Endodermal cell (in vitro differentiated cells): ENCODE measurements around the gene COL6A1. TPM values are rescaled to one million over a fixed set of nuclear protein-coding genes. Genes with fewer than 3 reads are reported as not detected.
A peak's percentile ranks its signal among the peaks of the same experiment; 100 is the strongest.

Source experiments
- DNase-seq: peaks from one replicate; pipeline ENCODE4 v3.0.0-alpha.2; 2017
- H3K27ac ChIP-seq: 2 replicates; pipeline ENCODE4 v1.5.1; 2013; ENCODE audit warnings: mild to moderate bottlenecking, low read depth, low read length, moderate library complexity
- H3K27me3 ChIP-seq: 2 replicates; pipeline ENCODE4 v1.6.1; 2013; ENCODE audit warnings: mild to moderate bottlenecking, low read length, moderate library complexity; ENCODE audit not compliant: insufficient read depth, control insufficient read depth, poor library complexity, severe bottlenecking
- H3K36me3 ChIP-seq: 2 replicates; pipeline ENCODE4 v1.7.0; 2013; ENCODE audit warnings: mild to moderate bottlenecking, low read length, moderate library complexity; ENCODE audit not compliant: control insufficient read depth, insufficient read depth
- H3K4me1 ChIP-seq: one replicate; pipeline ENCODE4 v1.7.0; 2013; ENCODE audit warnings: low read length; ENCODE audit not compliant: control insufficient read depth, insufficient read depth
- H3K4me3 ChIP-seq: 2 replicates; pipeline ENCODE4 v1.5.1; 2013; ENCODE audit warnings: mild to moderate bottlenecking, low read length, moderate library complexity
- H3K9ac ChIP-seq: 2 replicates; pipeline ENCODE4 v1.6.1; 2013; ENCODE audit warnings: mild to moderate bottlenecking, low read length, moderate library complexity; ENCODE audit not compliant: poor library complexity, severe bottlenecking; ENCODE audit errors: extremely low read depth
- H3K9me3 ChIP-seq: 2 replicates; pipeline ENCODE4 v1.6.1; 2013; ENCODE audit warnings: mild to moderate bottlenecking, low read length, moderate library complexity; ENCODE audit not compliant: control insufficient read depth
- H3K27ac Mint-ChIP-seq: 2 replicates; pipeline ENCODE4 v1.8.0; 2020; ENCODE audit warnings: mixed read lengths
- H3K27me3 Mint-ChIP-seq: 2 replicates; pipeline ENCODE4 v1.8.0; 2021; ENCODE audit warnings: mild to moderate bottlenecking, mixed read lengths; ENCODE audit not compliant: insufficient read depth
- H3K36me3 Mint-ChIP-seq: 2 replicates; pipeline ENCODE4 v1.8.0; 2020; ENCODE audit warnings: low read depth, mixed read lengths
- H3K4me1 Mint-ChIP-seq: 2 replicates; pipeline ENCODE4 v1.8.0; 2020; ENCODE audit warnings: mixed read lengths
- H3K4me3 Mint-ChIP-seq: 2 replicates; pipeline ENCODE4 v1.8.0; 2020; ENCODE audit warnings: mild to moderate bottlenecking, moderate library complexity, mixed read lengths
- H3K9me3 Mint-ChIP-seq: 2 replicates; pipeline ENCODE4 v1.8.0; 2020; ENCODE audit warnings: mild to moderate bottlenecking, mixed read lengths
- WGBS, 2 experiments: methylation state at CpG; one replicate each; pipeline versions ENCODE4 v1.1.5 to v1.1.7; 2013; ENCODE audit warnings: missing lambda C conversion rate in 2 of 2, mixed read lengths in 1 of 2; ENCODE audit not compliant: insufficient coverage in 1 of 2, insufficient read length in 1 of 2; 5-methylcytosine and 5-hydroxymethylcytosine counted together
- total RNA-seq, 2 donors: library from RNA; stranded (reverse); fragmentation: NEBNext Ultra II Directional in 1 of 2; extraction: Animal tissue kit (Norgen Biotek cat#: 25700) in 1 of 2; gene quantifications; 2 replicates in 1 of 2; 3 replicates in 1 of 2; pipeline ENCODE4 v1.2.1, GENCODE V29; 2021
- TF ChIP-seq, protein P1 (sequence below): fragments of 200-600 bp; sonication (generic); conservative IDR thresholded peaks from 2 replicates; pipeline ENCODE4 v1.5.0; 2021; ENCODE audit warnings: antibody characterized with exemption, mild to moderate bottlenecking

The COL6A1 gene
- total RNA-seq, 2 donors from 2014 or later: 232 to 407 TPM

- H3K4me1 ChIP-seq: peaks cover 4% of the 10 kb centered on the region
- Mint-ChIP-seq H3K27ac (no peak overlapping the region), H3K27me3 (no peaks in the 10 kb centered on the region), H3K9me3 (no peaks in the 10 kb centered on the region), H3K4me3 (no peak overlapping the region), H3K36me3 (peaks cover 5% of the 10 kb centered on the region), H3K4me1 (peaks cover 9% of the 10 kb centered on the region)
- peaks cover 8% of the 10 kb centered on the region for H3K27me3 ChIP-seq
- 85 to 87% methylated on average over 7 of the region's 7 CpGs for WGBS, 2 experiments
- peaks cover 7% of the 10 kb centered on the region for H3K36me3 ChIP-seq
- H3K9ac ChIP-seq: no peak overlapping the region
- no peak overlapping the region for H3K4me3 ChIP-seq
- DNase-seq: peak; percentile 50
- no peak overlapping the region for H3K27ac ChIP-seq
- TF ChIP-seq, protein P1, sequence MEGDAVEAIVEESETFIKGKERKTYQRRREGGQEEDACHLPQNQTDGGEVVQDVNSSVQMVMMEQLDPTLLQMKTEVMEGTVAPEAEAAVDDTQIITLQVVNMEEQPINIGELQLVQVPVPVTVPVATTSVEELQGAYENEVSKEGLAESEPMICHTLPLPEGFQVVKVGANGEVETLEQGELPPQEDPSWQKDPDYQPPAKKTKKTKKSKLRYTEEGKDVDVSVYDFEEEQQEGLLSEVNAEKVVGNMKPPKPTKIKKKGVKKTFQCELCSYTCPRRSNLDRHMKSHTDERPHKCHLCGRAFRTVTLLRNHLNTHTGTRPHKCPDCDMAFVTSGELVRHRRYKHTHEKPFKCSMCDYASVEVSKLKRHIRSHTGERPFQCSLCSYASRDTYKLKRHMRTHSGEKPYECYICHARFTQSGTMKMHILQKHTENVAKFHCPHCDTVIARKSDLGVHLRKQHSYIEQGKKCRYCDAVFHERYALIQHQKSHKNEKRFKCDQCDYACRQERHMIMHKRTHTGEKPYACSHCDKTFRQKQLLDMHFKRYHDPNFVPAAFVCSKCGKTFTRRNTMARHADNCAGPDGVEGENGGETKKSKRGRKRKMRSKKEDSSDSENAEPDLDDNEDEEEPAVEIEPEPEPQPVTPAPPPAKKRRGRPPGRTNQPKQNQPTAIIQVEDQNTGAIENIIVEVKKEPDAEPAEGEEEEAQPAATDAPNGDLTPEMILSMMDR: no peak
- H3K9me3 ChIP-seq: no peaks in the 10 kb centered on the region
Measured at GRCh38 chr21:45979651-45980050, 1.9 kb upstream of the COL6A1 start.

- H3K27me3 ChIP-seq: peaks cover 8% of the 10 kb centered on the region
- H3K4me1 ChIP-seq: no peaks in the 10 kb centered on the region
- H3K9ac ChIP-seq: no peak overlapping the region
- Mint-ChIP-seq H3K27me3 (no peaks in the 10 kb centered on the region), H3K4me3 (no peak overlapping the region), H3K36me3 (peaks cover 11% of the 10 kb centered on the region), H3K9me3 (no peaks in the 10 kb centered on the region), H3K27ac (no peak overlapping the region), H3K4me1 (peaks cover 8% of the 10 kb centered on the region)
- no peaks in the 10 kb centered on the region for H3K9me3 ChIP-seq
- WGBS, 2 experiments: 73 to 79% methylated on average over 1 to 2 of the region's 2 CpGs
- no peak for DNase-seq
- H3K36me3 ChIP-seq: peaks cover 13% of the 10 kb centered on the region
- TF ChIP-seq, protein P1: no peak
- no peak overlapping the region for H3K4me3 ChIP-seq
- H3K27ac ChIP-seq: no peak overlapping the region
Measured at GRCh38 chr21:45980271-45980670, 1.3 kb upstream of the COL6A1 start.

DNA sequence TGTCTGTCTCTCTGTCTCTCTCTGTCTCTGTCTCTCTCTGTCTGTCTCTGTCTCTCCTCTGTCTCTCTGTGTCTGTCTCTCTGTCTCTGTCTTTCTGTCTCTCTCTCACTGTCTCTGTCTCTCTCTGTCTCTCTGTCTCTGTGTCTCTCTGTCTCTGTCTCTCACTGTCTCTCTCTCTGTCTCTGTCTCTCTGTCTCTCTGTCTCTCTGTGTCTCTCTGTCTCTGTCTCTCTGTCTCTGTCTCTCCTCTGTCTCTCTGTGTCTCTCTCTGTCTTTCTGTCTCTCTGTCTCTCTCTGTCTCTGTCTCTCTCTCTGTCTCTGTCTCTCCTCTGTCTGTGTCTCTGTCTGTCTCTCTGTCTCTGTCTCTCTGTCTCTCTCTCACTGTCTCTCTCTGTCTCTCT is 873 bp upstream of the COL6A1 start:
- H3K9me3 ChIP-seq: no peaks in the 10 kb centered on the region
- H3K4me1 ChIP-seq: no peaks in the 10 kb centered on the region
- peaks cover 4% of the 10 kb centered on the region for H3K4me1 Mint-ChIP-seq
- TF ChIP-seq, protein P1: no peak
- no peak for DNase-seq
- H3K4me3 Mint-ChIP-seq: no peak overlapping the region
- H3K27ac Mint-ChIP-seq: no peak overlapping the region
- peak overlapping the region; percentile 71 for H3K4me3 ChIP-seq
- H3K36me3 Mint-ChIP-seq: peaks cover 12% of the 10 kb centered on the region
- H3K27me3 Mint-ChIP-seq: no peaks in the 10 kb centered on the region
- H3K9me3 Mint-ChIP-seq: no peaks in the 10 kb centered on the region
- H3K27me3 ChIP-seq: peaks cover 8% of the 10 kb centered on the region
- no peak overlapping the region for H3K9ac ChIP-seq
- H3K27ac ChIP-seq: peak overlapping the region; percentile 74
- H3K36me3 ChIP-seq: peaks cover 17% of the 10 kb centered on the region
